Motor neuron (in vitro differentiated cells): ENCODE measurements around the gene PDE4D. TPM values are rescaled to one million over a fixed set of nuclear protein-coding genes. Genes with fewer than 3 reads are reported as not detected.

ENCODE experiments used
- ATAC-seq, 8 experiments: fragments of 200-7000 bp; cut with Tn5 transposase; replicated peaks in 6 of 8; 2 replicates each; pipeline ENCODE4 v1.8.0; 2021; ENCODE audit warnings: mild to moderate bottlenecking in 8 of 8, moderate library complexity in 8 of 8
- H3K27ac ChIP-seq, 2 donors: fragments of 250-450 bp; sonication (Bioruptor Pico); 2 replicates each; pipeline ENCODE4 v1.9.0; 2021; ENCODE audit warnings: antibody characterized with exemption in 2 of 2, mild to moderate bottlenecking in 2 of 2, moderate library complexity in 1 of 2
- H3K4me1 ChIP-seq, 2 donors: fragments of 250-450 bp; sonication (Bioruptor Pico); replicated peaks in 1 of 2; 2 replicates each; pipeline ENCODE4 v1.6.1; 2021; ENCODE audit warnings: antibody characterized with exemption in 2 of 2, mild to moderate bottlenecking in 2 of 2, moderate library complexity in 1 of 2
- H3K4me3 ChIP-seq, 5 donors: fragments of 250-450 bp; sonication (Bioruptor Pico); 2 replicates each; pipeline ENCODE4 v1.9.0; 2021; ENCODE audit warnings: antibody characterized with exemption in 5 of 5, mild to moderate bottlenecking in 5 of 5, moderate library complexity in 4 of 5
- WGBS, 10 experiments: fragments of 450-650 bp; shearing (Covaris generic); methylation state at CpG; one replicate each; pipeline ENCODE4 v1.0.0; 2022; 5-methylcytosine and 5-hydroxymethylcytosine counted together
- in situ Hi-C, 9 experiments: fragments of 400-800 bp; cut with MboI; loops; one replicate each; pipeline ENCODE4 v1.15.0; 2021; ENCODE audit warnings: low sequenced_read_pairs in 9 of 9, low pct_unique_long_range_greater_than_20kb in 2 of 9; ENCODE audit not compliant: unreplicated experiment in 9 of 9
- total RNA-seq, 8 experiments: library from RNA; unstranded; fragments of 300-600 nt; gene quantifications; 2 replicates each; pipeline versions ENCODE4 v1.2.3 to v1.2.4, GENCODE V29; 2022

The PDE4D gene
- total RNA-seq, 8 experiments from 2014 or later: 10.1 to 57.2 (median 23.7) TPM

DNA sequence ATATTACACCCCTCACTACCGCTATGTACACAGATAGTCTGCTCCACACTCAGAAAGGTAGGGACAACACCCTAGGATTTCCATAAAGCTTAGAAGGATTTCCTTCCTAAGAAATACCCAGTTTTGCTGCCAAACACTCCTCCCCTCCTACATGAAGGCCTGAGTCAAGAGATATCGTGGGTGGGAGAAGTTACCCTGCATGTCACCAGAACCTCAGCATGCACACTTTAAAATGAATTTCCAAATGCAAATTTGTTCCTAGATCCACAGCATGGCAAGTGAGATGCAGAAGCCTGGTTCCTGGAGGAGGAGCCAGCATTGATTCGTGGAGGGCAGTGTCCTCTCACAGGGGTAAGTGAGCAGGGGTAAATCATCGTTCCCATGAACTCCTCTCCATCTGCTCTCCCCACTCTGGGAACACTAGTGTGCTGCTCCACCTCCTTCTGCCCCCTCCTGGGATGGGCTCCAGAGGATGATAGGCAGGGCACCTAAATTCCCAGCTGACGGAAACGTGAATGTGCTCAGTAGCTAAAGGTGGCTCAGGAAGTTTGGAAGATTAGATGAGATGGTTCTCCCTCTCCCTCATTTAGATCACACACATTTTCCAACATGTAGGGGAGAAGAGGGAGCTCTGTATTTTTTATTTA, 76.7 kb downstream of the PDE4D start:
- in situ Hi-C loops: loop anchor here in 8 of 9 experiments (10.0 to 25.0 kb wide), 7 partner anchors 346 to 848 kb away; no protein-coding TSS in a partner anchor
- H3K4me1 ChIP-seq: peaks cover 0 to 6% of the 10 kb centered on the region in 2 donors
- no peak overlapping the region for H3K27ac ChIP-seq
- WGBS, 10 experiments: 0 to 88% (median 74%) methylated on average over 1 to 4 of the region's 6 CpGs; no CpG with 5 or more reads in 3 of the 10 experiments
- H3K4me3 ChIP-seq: no peak overlapping the region
- peak in 3 of 8 experiments; percentile 36 to 82 (median 76) for ATAC-seq

DNA sequence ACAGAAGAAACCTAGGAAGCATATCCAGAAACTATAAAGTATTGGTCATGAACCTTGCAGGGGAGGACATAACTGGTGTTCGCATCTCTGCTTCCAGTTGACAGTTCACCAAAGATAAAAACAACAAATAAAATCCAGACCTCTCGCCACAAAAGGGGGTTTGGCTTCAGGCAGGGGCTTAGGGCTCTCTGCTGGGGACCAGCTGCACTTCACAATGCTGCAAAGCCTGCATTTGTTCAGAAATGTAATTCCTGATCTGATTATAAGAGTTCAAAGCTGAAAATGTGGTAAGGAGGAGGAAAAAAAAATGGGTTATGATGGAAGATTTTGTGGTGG, 79.0 kb downstream of the PDE4D start:
- ATAC-seq: no peak
- in situ Hi-C loops: loop anchor here in 8 of 9 experiments (10.0 to 25.0 kb wide), 7 partner anchors 348 to 850 kb away; no protein-coding TSS in a partner anchor
- WGBS, 10 experiments: 72 to 100% (median 94%) methylated on average over 1 to 2 of the region's 2 CpGs; no CpG with 5 or more reads in 4 of the 10 experiments
- no peak overlapping the region for H3K27ac ChIP-seq
- H3K4me3 ChIP-seq: no peak overlapping the region
- peaks cover 0 to under 1% of the 10 kb centered on the region in 2 donors for H3K4me1 ChIP-seq

DNA sequence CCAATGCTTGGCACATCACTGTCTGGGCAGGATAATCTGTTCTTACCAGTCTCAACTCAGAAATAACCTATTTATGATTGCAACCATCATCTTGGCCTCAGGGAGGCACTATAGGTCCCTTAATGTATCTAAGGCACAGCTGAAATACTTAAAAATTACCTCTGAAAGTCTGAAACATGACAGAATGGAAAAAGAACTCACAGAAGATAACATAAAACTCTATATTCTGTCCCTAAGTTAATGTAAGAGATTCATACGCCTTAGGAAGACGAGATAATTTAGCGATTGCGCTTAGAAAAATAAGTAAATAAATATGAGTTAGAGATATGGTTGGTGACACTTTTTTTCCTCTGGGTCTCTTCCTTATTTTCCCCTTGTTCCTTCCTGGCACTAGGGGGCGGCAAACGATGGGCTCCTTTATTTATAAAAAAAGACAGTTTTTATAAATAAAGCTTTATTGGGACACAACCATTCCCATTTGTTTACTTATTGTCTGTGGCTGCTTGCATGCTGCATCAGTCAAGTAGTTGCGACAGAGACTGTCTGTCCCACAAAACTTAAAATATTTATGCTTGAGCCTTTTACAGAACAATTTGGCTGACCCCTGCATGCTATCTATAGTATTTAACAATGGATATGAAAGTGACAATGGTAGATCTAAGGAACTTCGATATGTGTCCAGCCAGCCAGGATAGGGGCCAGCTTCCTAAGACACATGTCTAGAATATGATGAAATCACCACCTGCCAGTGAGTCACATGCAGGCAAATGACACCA, 79.6 kb downstream of the PDE4D start:
- 0 to 47% (median 34%) methylated on average over 2 to 8 of the region's 8 CpGs for WGBS, 10 experiments
- no peak overlapping the region for H3K27ac ChIP-seq
- H3K4me1 ChIP-seq: no peaks in the 10 kb centered on the region
- no peak overlapping the region for H3K4me3 ChIP-seq
- in situ Hi-C loops: loop anchor here in 8 of 9 experiments (10.0 to 25.0 kb wide), 7 partner anchors 348 to 851 kb away; no protein-coding TSS in a partner anchor
- peak; percentile 31 to 83 (median 69) for ATAC-seq

DNA sequence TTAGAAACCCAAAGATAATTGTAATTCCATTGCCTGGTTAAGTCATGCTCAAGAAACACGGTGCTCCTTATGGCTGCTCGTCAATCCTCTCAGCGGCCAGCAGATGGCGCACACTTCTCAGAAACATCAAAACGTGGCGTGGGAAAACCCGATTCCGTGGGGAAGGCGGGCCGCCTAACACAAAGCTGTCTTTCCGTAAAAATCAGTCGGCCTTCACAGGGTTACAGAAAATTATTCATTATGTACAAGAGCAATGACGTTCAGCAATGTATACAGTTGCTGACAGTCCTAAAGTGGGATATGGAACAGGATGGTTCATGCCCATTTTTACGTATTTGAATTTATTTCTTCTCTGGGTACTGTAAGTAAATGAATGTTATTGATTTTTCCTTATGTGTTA, 83.5 kb downstream of the PDE4D start:
- no peak overlapping the region for H3K27ac ChIP-seq
- in situ Hi-C loops: loop anchor here in 8 of 9 experiments (10.0 to 25.0 kb wide), 7 partner anchors 352 to 855 kb away; no protein-coding TSS in a partner anchor
- no peaks in the 10 kb centered on the region for H3K4me1 ChIP-seq
- H3K4me3 ChIP-seq: peak overlapping the region in 4 of 5 donors; percentile 3 to 19 (median 10)
- ATAC-seq: peak; percentile 65 to 84 (median 74)
- WGBS, 10 experiments: 0 to 43% (median 8%) methylated on average over 2 to 14 of the region's 14 CpGs; no CpG with 5 or more reads in 3 of the 10 experiments

DNA sequence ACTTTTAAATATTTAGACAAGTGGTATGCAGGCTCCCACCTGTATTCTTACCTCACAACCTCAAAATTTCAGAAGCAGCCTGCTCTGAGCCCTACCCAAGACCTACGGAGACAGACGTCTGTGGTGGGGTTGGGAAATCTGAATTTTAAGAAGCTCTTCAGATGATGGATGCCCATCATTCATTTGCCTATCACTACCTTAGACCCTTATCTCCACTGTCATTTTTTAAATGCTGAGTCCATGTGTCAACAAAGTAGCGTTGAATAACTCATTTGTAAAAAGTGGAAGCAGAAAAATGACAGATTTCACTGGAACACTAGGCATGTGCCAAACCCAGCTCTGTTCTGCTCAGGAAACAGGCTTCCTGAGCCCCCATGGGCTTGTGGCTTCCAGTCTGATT, 85.7 kb downstream of the PDE4D start:
- no peak overlapping the region for H3K27ac ChIP-seq
- no peaks in the 10 kb centered on the region for H3K4me1 ChIP-seq
- in situ Hi-C loops: loop anchor here in 7 of 9 experiments (25.0 kb wide), 4 partner anchors 354 to 854 kb away; no protein-coding TSS in a partner anchor
- WGBS, 10 experiments: 33 to 100% (median 90%) methylated on average over 1 to 3 of the region's 3 CpGs; no CpG with 5 or more reads in 5 of the 10 experiments
- no peak for ATAC-seq
- H3K4me3 ChIP-seq: no peak overlapping the region

DNA sequence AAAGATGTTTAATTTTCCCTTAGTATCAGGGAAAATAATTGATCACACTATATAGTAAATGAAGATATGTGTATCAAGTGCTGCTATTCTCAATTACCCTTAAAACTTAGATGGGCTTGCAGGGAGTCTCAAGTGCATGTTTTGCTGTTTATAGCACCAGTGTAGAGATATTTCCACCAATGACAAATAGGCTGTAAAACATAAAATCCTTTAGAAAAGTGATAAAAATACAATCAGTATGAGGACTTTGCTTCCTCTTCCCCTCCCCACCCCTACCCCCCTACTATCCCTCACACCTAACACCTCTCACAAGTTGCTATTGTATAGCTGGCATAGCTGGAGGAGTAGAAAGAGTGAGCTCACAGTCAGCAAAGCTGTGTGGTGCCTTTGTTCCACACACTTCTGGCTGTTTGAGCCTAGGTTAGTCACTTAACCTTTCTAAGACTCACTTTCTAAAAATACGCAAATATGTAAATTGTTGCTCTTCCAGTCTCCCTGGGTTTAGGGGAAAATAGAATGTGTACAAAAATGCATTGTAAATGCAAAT, 93.1 kb downstream of the PDE4D start:
- in situ Hi-C loops: loop anchor here in 7 of 9 experiments (25.0 kb wide), 4 partner anchors 362 to 862 kb away; no protein-coding TSS in a partner anchor
- Histone ChIP-seq H3K27ac (no peak overlapping the region), H3K4me3 (no peak overlapping the region), H3K4me1 (no peaks in the 10 kb centered on the region)
- ATAC-seq: peak in 4 of 8 experiments; percentile 2 to 24 (median 10)
- WGBS, 10 experiments: 0 to 100% (median 40%) methylated on average over 1 of the region's 1 CpG; no CpG with 5 or more reads in 4 of the 10 experiments

DNA sequence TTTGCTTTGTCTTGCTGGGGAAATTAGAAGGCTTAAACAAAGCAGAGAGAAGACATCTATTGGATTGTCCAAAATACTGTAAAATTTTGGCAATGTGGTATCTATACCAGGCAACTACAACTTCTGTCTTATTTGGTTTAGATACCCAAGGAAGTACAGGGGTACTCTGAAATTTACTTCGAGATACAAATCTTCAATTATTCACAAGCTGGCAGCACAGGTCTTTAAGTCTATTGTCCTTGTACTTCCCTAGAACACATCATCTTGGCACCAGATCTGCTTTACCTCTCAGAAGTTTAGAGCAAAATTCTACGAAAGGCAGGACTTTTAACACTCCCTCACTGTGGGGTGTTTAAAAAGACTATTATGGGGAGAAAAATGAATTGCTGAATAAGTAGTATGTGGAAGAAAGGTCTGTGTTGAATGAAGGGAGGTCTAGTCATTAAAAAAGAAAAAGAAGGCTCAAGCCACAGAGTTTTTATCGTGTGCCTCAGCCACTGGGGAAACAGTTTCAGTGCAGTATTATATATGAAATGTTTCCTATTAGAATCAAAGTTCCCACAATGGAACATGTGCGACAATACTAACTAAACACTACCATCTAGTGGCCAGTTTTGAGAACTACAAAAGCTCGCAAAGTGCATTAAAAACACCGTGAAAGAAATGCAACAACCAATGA, 93.7 kb downstream of the PDE4D start:
- peak; percentile 45 to 74 (median 62) for ATAC-seq
- H3K4me1 ChIP-seq: no peaks in the 10 kb centered on the region
- in situ Hi-C loops: loop anchor here in 8 of 9 experiments (25.0 kb wide), 8 partner anchors 113 to 862 kb away; no protein-coding TSS in a partner anchor
- 3 to 100% (median 32%) methylated on average over 2 to 6 of the region's 6 CpGs for WGBS, 10 experiments
- H3K27ac ChIP-seq: no peak overlapping the region
- H3K4me3 ChIP-seq: no peak overlapping the region

DNA sequence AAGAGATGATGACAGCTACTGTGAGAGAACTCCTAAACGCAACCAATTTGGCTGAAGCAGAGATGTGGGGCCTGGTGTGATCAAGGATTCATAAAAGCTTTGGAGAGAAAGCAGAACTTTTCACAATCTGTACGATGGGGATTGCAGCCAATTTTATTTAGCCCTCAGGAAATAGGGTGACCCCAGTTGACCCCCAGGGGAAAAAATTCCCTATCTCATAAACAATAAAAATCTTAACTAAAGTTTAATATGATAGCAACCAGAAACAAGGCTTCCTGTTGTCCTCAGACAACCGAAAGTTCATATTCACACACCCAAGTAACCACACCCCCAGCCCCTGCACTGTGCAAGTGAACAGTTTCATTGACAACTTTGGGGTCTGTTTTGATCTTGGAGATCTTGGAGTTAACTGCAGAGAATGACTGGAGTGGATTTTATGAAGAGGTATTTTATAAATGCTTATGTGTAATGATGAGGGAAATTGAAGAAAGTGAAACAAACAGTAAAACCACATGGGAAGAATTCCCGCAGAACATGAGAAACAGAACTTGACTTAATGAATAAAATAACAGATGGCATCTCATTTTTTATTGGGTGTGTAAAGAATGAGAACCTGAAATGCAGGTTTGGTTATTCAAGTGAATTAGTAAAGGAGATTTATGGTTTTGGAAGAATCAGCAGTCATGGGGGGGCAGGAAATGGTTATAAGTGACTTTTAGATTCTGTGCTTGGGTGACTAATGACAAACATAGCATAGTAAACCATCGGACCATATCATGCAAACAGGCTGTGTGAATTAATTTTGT, 94.5 kb downstream of the PDE4D start:
- Histone ChIP-seq H3K27ac (no peak overlapping the region), H3K4me3 (no peak overlapping the region), H3K4me1 (no peaks in the 10 kb centered on the region)
- ATAC-seq: peak in 3 of 8 experiments; percentile 56 to 71 (median 59)
- 0 to 100% (median 88%) methylated on average over 1 to 5 of the region's 5 CpGs; no CpG with 5 or more reads in 1 of the 10 experiments for WGBS, 10 experiments
- in situ Hi-C loops: loop anchor here in 6 of 9 experiments (25.0 kb wide), 4 partner anchors 112 to 612 kb away; no protein-coding TSS in a partner anchor

DNA sequence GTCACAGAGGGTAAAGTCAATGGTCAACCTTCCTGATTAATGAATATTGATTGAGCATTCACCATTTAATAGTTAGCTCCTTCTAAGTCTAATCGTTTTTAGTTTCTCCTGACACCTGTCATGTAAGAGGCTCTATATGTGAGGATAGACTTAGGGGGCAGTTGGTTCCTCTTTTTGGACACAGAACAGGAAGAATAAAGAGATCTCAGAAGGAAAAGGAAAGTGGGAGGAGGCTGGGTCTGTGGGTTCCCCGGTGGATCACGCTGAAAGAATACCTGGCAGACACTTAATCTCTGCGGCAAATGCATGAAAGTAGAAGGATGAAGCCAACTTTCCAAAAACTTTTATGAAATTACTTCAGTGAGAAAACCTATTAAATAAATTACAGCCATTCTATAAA, 98.4 kb downstream of the PDE4D start:
- no peaks in the 10 kb centered on the region for H3K4me1 ChIP-seq
- 58 to 100% (median 91%) methylated on average over 2 to 4 of the region's 4 CpGs; no CpG with 5 or more reads in 2 of the 10 experiments for WGBS, 10 experiments
- in situ Hi-C loops: loop anchor here in 6 of 9 experiments (25.0 kb wide), 4 partner anchors 108 to 608 kb away; no protein-coding TSS in a partner anchor
- H3K4me3 ChIP-seq: no peak overlapping the region
- no peak for ATAC-seq
- no peak overlapping the region for H3K27ac ChIP-seq

DNA sequence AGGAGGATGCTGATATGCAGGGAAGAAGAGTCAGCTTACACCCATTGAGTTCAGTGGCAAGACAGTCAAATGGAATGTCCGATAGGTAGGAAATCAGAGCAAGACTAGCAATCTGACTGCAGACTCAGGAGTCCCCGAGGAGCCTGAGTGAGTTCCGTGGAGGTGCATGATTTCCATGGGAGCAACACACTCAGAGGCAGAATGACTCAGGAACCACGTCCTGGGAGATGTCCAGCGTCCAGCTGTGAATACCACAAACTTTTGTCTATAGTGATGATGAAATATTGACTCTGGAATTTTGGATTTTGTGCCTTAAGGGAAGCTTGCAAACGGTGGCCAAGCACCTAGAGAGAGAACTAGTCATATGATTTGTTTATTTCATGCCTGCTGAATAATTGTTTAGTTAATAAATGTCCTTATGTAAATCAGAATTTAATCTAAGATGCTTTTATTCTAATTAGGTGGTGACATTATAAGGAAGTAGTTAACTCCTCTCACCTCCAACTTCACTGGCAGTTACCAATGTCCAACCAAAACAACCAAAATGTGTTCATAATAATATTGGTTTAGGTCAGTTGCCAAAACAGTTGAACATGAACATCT, 100.4 kb downstream of the PDE4D start:
- no peaks in the 10 kb centered on the region for H3K4me1 ChIP-seq
- WGBS, 10 experiments: 0 to 100% (median 76%) methylated on average over 1 to 6 of the region's 6 CpGs; no CpG with 5 or more reads in 1 of the 10 experiments
- in situ Hi-C loops: loop anchor here in 6 of 9 experiments (25.0 kb wide), 4 partner anchors 106 to 606 kb away; no protein-coding TSS in a partner anchor
- H3K27ac ChIP-seq: no peak overlapping the region
- ATAC-seq: peak in 3 of 8 experiments; percentile 17 to 81 (median 74)
- no peak overlapping the region for H3K4me3 ChIP-seq

DNA sequence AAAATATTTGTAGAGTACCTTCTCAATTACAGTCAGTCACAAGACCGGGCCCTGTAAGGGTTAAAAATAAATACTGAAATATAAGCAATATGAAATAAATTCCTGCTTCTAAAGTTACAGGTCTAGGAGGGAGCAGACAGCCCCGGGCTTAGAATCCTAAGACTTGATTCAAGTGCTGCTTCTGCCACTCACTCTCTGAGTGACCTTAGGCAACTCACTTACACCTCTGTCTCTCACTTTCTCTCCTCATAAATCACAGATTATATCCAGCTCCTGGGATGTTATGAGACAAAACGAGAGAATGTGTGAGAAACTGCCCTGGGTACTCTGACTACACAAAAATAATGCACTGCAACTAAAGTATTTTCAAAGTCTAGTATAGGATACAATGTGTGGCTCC, 101.9 kb downstream of the PDE4D start:
- in situ Hi-C loops: loop anchor here in 6 of 9 experiments (25.0 kb wide), 4 partner anchors 104 to 604 kb away; no protein-coding TSS in a partner anchor
- ATAC-seq: no peak
- Histone ChIP-seq H3K4me1 (no peaks in the 10 kb centered on the region), H3K27ac (no peak overlapping the region), H3K4me3 (no peak overlapping the region)
- 67 to 100% (median 86%) methylated on average over 1 to 3 of the region's 3 CpGs; no CpG with 5 or more reads in 1 of the 10 experiments for WGBS, 10 experiments
